Measurements from ENCODE around the gene SPCS1.

Gene SPCS1

GRCh38 chr3:52679811-52680210 lies 26.1 kb upstream of the SPCS1 start:
- Histone ChIP-seq H2BK12ac (ENCODE audit: low read length) (no peak overlapping the region), H3K9me3 (ENCODE audit: insufficient read depth, low read depth, low read length) (no peaks in the 10 kb centered on the region), H3K27me3 (ENCODE audit: insufficient read depth, low read length) (no peaks in the 10 kb centered on the region), H3K36me3 (ENCODE audit: control insufficient read depth in 1 of 2, insufficient read depth in 2 of 2, low read length in 2 of 2) (peaks cover 15 to 24% of the 10 kb centered on the region in 2 experiments), H3K27ac (ENCODE audit: low read depth, low read length) (no peak overlapping the region), H2BK120ac (ENCODE audit: insufficient read depth, low read length, poor library complexity) (no peak overlapping the region), H2AK5ac (ENCODE audit: low read length) (no peak overlapping the region), H4K91ac (ENCODE audit: low read depth, low read length) (no peak overlapping the region), H2AFZ (ENCODE audit: insufficient read depth, low read length, poor library complexity) (no peak overlapping the region), H3K4ac (ENCODE audit: low read depth, low read length) (no peak overlapping the region), H3K4me2 (ENCODE audit: low read length) (no peak overlapping the region), H3K9ac (ENCODE audit: low read length) (no peak overlapping the region), H4K8ac (ENCODE audit: low read depth, low read length) (no peak overlapping the region), H2BK5ac (ENCODE audit: low read depth, low read length, poor library complexity) (no peak overlapping the region), H3K18ac (ENCODE audit: low read length) (peak overlapping the region; percentile 82), H3K14ac (ENCODE audit: low read length) (no peak overlapping the region), H3K79me1 (ENCODE audit: low read length) (no peaks in the 10 kb centered on the region), H3K4me3 (ENCODE audit: low read depth, low read length) (no peak overlapping the region), H3K4me1 (ENCODE audit: control insufficient read depth in 1 of 2, insufficient read depth in 2 of 2, low read length in 2 of 2) (peaks cover 0 to 3% of the 10 kb centered on the region in 2 experiments), H3K23ac (ENCODE audit: low read length) (no peak overlapping the region), H4K12ac (ENCODE audit: low read depth, low read length) (no peak overlapping the region), H3K79me2 (ENCODE audit: control insufficient read depth, insufficient read depth, low read length, poor library complexity) (peaks cover 5% of the 10 kb centered on the region)
- no peak for DNase-seq
- no CpG with 5 or more reads among the region's 1 CpG for WGBS (ENCODE audit: extremely low coverage, insufficient coverage, insufficient read length)

GRCh38 chr3:52681596-52681995 lies 24.3 kb upstream of the SPCS1 start:
- Histone ChIP-seq H4K91ac (ENCODE audit: low read depth, low read length) (no peak overlapping the region), H2AFZ (ENCODE audit: insufficient read depth, low read length, poor library complexity) (no peak overlapping the region), H3K4me2 (ENCODE audit: low read length) (no peak overlapping the region), H3K9me3 (ENCODE audit: insufficient read depth, low read depth, low read length) (no peaks in the 10 kb centered on the region), H3K79me2 (ENCODE audit: control insufficient read depth, insufficient read depth, low read length, poor library complexity) (peaks cover 13% of the 10 kb centered on the region), H3K23ac (ENCODE audit: low read length) (no peak overlapping the region), H3K27ac (ENCODE audit: low read depth, low read length) (no peak overlapping the region), H4K12ac (ENCODE audit: low read depth, low read length) (no peak overlapping the region), H2BK5ac (ENCODE audit: low read depth, low read length, poor library complexity) (no peak overlapping the region), H3K4ac (ENCODE audit: low read depth, low read length) (peak overlapping the region; percentile 72), H2BK120ac (ENCODE audit: insufficient read depth, low read length, poor library complexity) (no peak overlapping the region), H3K9ac (ENCODE audit: low read length) (no peak overlapping the region), H3K4me1 (ENCODE audit: control insufficient read depth in 1 of 2, insufficient read depth in 2 of 2, low read length in 2 of 2) (peaks cover 0 to 3% of the 10 kb centered on the region in 2 experiments), H4K8ac (ENCODE audit: low read depth, low read length) (no peak overlapping the region), H3K18ac (ENCODE audit: low read length) (no peak overlapping the region), H2BK12ac (ENCODE audit: low read length) (no peak overlapping the region), H2AK5ac (ENCODE audit: low read length) (no peak overlapping the region), H3K4me3 (ENCODE audit: low read depth, low read length) (no peak overlapping the region), H3K36me3 (ENCODE audit: control insufficient read depth in 1 of 2, insufficient read depth in 2 of 2, low read length in 2 of 2) (peaks cover 15 to 22% of the 10 kb centered on the region in 2 experiments), H3K14ac (ENCODE audit: low read length) (no peak overlapping the region), H3K79me1 (ENCODE audit: low read length) (peaks cover 7% of the 10 kb centered on the region), H3K27me3 (ENCODE audit: insufficient read depth, low read length) (no peaks in the 10 kb centered on the region)
- no CpG with 5 or more reads among the region's 3 CpGs for whole genome bisulfite sequencing (ENCODE audit: extremely low coverage, insufficient coverage, insufficient read length)
- DNase-seq = no peak

GRCh38 chr3:52682016-52682415 lies 23.9 kb upstream of the SPCS1 start:
- no peak overlapping the region for H2BK12ac ChIP-seq (ENCODE audit: low read length)
- H3K14ac ChIP-seq (ENCODE audit: low read length) = no peak overlapping the region
- H3K9me3 ChIP-seq (ENCODE audit: insufficient read depth, low read depth, low read length) = no peaks in the 10 kb centered on the region
- no peak overlapping the region for H3K4me3 ChIP-seq (ENCODE audit: low read depth, low read length)
- H3K27ac ChIP-seq (ENCODE audit: low read depth, low read length) = no peak overlapping the region
- no peak overlapping the region for H4K8ac ChIP-seq (ENCODE audit: low read depth, low read length)
- H2AK5ac ChIP-seq (ENCODE audit: low read length) = no peak overlapping the region
- H3K27me3 ChIP-seq (ENCODE audit: insufficient read depth, low read length) = no peaks in the 10 kb centered on the region
- H3K36me3 ChIP-seq (ENCODE audit: control insufficient read depth in 1 of 2, insufficient read depth in 2 of 2, low read length in 2 of 2) = peaks cover 15 to 20% of the 10 kb centered on the region in 2 experiments
- H4K12ac ChIP-seq (ENCODE audit: low read depth, low read length) = no peak overlapping the region
- peak; percentile 29 to 45 for DNase-seq
- H3K4me1 ChIP-seq (ENCODE audit: control insufficient read depth in 1 of 2, insufficient read depth in 2 of 2, low read length in 2 of 2) = peaks cover 2 to 3% of the 10 kb centered on the region in 2 experiments
- no peak overlapping the region for H3K4me2 ChIP-seq (ENCODE audit: low read length)
- H3K79me2 ChIP-seq (ENCODE audit: control insufficient read depth, insufficient read depth, low read length, poor library complexity) = peaks cover 13% of the 10 kb centered on the region
- no peak overlapping the region for H2BK120ac ChIP-seq (ENCODE audit: insufficient read depth, low read length, poor library complexity)
- H2AFZ ChIP-seq (ENCODE audit: insufficient read depth, low read length, poor library complexity) = no peak overlapping the region
- no peak overlapping the region for H3K23ac ChIP-seq (ENCODE audit: low read length)
- H2BK5ac ChIP-seq (ENCODE audit: low read depth, low read length, poor library complexity) = no peak overlapping the region
- no peak overlapping the region for H4K91ac ChIP-seq (ENCODE audit: low read depth, low read length)
- H3K9ac ChIP-seq (ENCODE audit: low read length) = no peak overlapping the region
- H3K4ac ChIP-seq (ENCODE audit: low read depth, low read length) = no peak overlapping the region
- H3K18ac ChIP-seq (ENCODE audit: low read length) = no peak overlapping the region
- peaks cover 7% of the 10 kb centered on the region for H3K79me1 ChIP-seq (ENCODE audit: low read length)

- H3K79me2 ChIP-seq (ENCODE audit: control insufficient read depth, insufficient read depth, low read length, poor library complexity) = peaks cover 15% of the 10 kb centered on the region
- peaks cover 2 to 3% of the 10 kb centered on the region in 2 experiments for H3K4me1 ChIP-seq (ENCODE audit: control insufficient read depth in 1 of 2, insufficient read depth in 2 of 2, low read length in 2 of 2)
- H3K79me1 ChIP-seq (ENCODE audit: low read length) = peaks cover 7% of the 10 kb centered on the region
- H4K8ac ChIP-seq (ENCODE audit: low read depth, low read length) = no peak overlapping the region
- H3K14ac ChIP-seq (ENCODE audit: low read length) = no peak overlapping the region
- H2AFZ ChIP-seq (ENCODE audit: insufficient read depth, low read length, poor library complexity) = no peak overlapping the region
- no peaks in the 10 kb centered on the region for H3K9me3 ChIP-seq (ENCODE audit: insufficient read depth, low read depth, low read length)
- no peak overlapping the region for H4K12ac ChIP-seq (ENCODE audit: low read depth, low read length)
- no peak overlapping the region for H3K4me2 ChIP-seq (ENCODE audit: low read length)
- no peak overlapping the region for H4K91ac ChIP-seq (ENCODE audit: low read depth, low read length)
- peaks cover 13 to 20% of the 10 kb centered on the region in 2 experiments for H3K36me3 ChIP-seq (ENCODE audit: control insufficient read depth in 1 of 2, insufficient read depth in 2 of 2, low read length in 2 of 2)
- DNase-seq = no peak
- no peak overlapping the region for H3K4me3 ChIP-seq (ENCODE audit: low read depth, low read length)
- no peaks in the 10 kb centered on the region for H3K27me3 ChIP-seq (ENCODE audit: insufficient read depth, low read length)
- no peak overlapping the region for H3K23ac ChIP-seq (ENCODE audit: low read length)
- no peak overlapping the region for H3K18ac ChIP-seq (ENCODE audit: low read length)
- no peak overlapping the region for H3K9ac ChIP-seq (ENCODE audit: low read length)
- no peak overlapping the region for H2AK5ac ChIP-seq (ENCODE audit: low read length)
- no peak overlapping the region for H3K27ac ChIP-seq (ENCODE audit: low read depth, low read length)
- no peak overlapping the region for H2BK12ac ChIP-seq (ENCODE audit: low read length)
- peak overlapping the region; percentile 68 for H3K4ac ChIP-seq (ENCODE audit: low read depth, low read length)
- WGBS (ENCODE audit: extremely low coverage, insufficient coverage, insufficient read length) = no CpG with 5 or more reads among the region's 6 CpGs
- H2BK5ac ChIP-seq (ENCODE audit: low read depth, low read length, poor library complexity) = no peak overlapping the region
- H2BK120ac ChIP-seq (ENCODE audit: insufficient read depth, low read length, poor library complexity) = no peak overlapping the region
Measured at GRCh38 chr3:52683611-52684010, 22.3 kb upstream of the SPCS1 start.
